GM21390 (cell line): ENCODE measurements around the gene LMX1A.

Experiments used
- ATAC-seq: cut with Tn5 transposase; IDR thresholded peaks from one replicate; pipeline ENCODE4 v1.9.1; 2021; ENCODE audit not compliant: unreplicated experiment

The LMX1A gene

GRCh38 chr1:165276314-165276713, 80.2 kb downstream of the LMX1A start:
- ATAC-seq: no peak

- ATAC-seq: no peak
Observed at GRCh38 chr1:165265196-165265838, 91.2 kb downstream of the LMX1A start.

GRCh38 chr1:165259706-165260428, 96.6 kb downstream of the LMX1A start:
- no peak for ATAC-seq

- no peak for ATAC-seq
Observed at GRCh38 chr1:165259236-165259635, 97.3 kb downstream of the LMX1A start.

- no peak for ATAC-seq
Observed at GRCh38 chr1:165257969-165258459, 98.5 kb downstream of the LMX1A start.

- no peak for ATAC-seq
Observed at GRCh38 chr1:165254896-165255625, 101.5 kb downstream of the LMX1A start.

- ATAC-seq: no peak
Observed at GRCh38 chr1:165254376-165254775, 102.1 kb downstream of the LMX1A start.

GRCh38 chr1:165253818-165254254, 102.7 kb downstream of the LMX1A start:
- no peak for ATAC-seq

GRCh38 chr1:165248969-165249571, 107.4 kb downstream of the LMX1A start:
- no peak for ATAC-seq

- ATAC-seq: no peak
Observed at GRCh38 chr1:165241952-165242351, 114.6 kb downstream of the LMX1A start.

- ATAC-seq: no peak
Observed at GRCh38 chr1:165241321-165241720, 115.2 kb downstream of the LMX1A start.

- no peak for ATAC-seq
Observed at GRCh38 chr1:165240492-165240891, 116.0 kb downstream of the LMX1A start.

- ATAC-seq: no peak
Observed at GRCh38 chr1:165239873-165240272, 116.6 kb downstream of the LMX1A start.

GRCh38 chr1:165235777-165236291, 120.7 kb downstream of the LMX1A start:
- no peak for ATAC-seq

- ATAC-seq: no peak
Observed at GRCh38 chr1:165235155-165235776, 121.2 kb downstream of the LMX1A start.

GRCh38 chr1:165234149-165234548, 122.4 kb downstream of the LMX1A start:
- no peak for ATAC-seq

- ATAC-seq: no peak
Observed at GRCh38 chr1:165228676-165229075, 127.8 kb downstream of the LMX1A start.

- ATAC-seq: no peak
Observed at GRCh38 chr1:165228111-165228655, 128.3 kb downstream of the LMX1A start.

GRCh38 chr1:165226326-165226725, 130.2 kb downstream of the LMX1A start:
- no peak for ATAC-seq

- ATAC-seq: no peak
Observed at GRCh38 chr1:165225650-165226049, 130.9 kb downstream of the LMX1A start.
